Transverse colon (tissue), 4 donors: ENCODE results near the gene FOXO1. TPM values are rescaled to one million over a fixed set of nuclear protein-coding genes. Genes with fewer than 3 reads are reported as not detected.

Source experiments
- DNase-seq: peaks from one replicate; pipeline ENCODE4 v3.0.0-alpha.2; 2019
- H3K27ac ChIP-seq, 4 donors: fragments of 200-600 bp; sonication (generic); 2 replicates each; pipeline ENCODE4 v1.5.1; 2016 to 2018; ENCODE audit warnings: inconsistent platforms in 4 of 4
- H3K27me3 ChIP-seq: fragments of 200-600 bp; sonication (generic); 2 replicates; pipeline ENCODE4 v1.5.1; 2017; ENCODE audit warnings: inconsistent platforms
- H3K36me3 ChIP-seq, 4 donors: fragments of 200-600 bp; sonication (generic); 2 replicates each; pipeline ENCODE4 v1.5.1; 2017 to 2019; ENCODE audit warnings: inconsistent platforms in 4 of 4
- H3K4me1 ChIP-seq, 4 donors: fragments of 200-600 bp; sonication (generic); 2 replicates each; pipeline ENCODE4 v1.5.1; 2017 to 2020; ENCODE audit warnings: inconsistent platforms in 4 of 4
- H3K4me3 ChIP-seq, 4 donors: fragments of 200-600 bp; sonication (generic); 1 replicate in 1 of 4; 2 replicates in 3 of 4; pipeline versions ENCODE4 v1.5.1 to v1.6.1; 2017 to 2019; ENCODE audit warnings: inconsistent platforms in 4 of 4
- H3K9me3 ChIP-seq, 2 donors: fragments of 200-600 bp; sonication (generic); 2 replicates each; pipeline ENCODE4 v1.5.1; 2017 to 2019; ENCODE audit warnings: inconsistent platforms in 2 of 2
- CTCF ChIP-seq, 5 experiments: fragments of 200-600 bp in 3 of 5; fragments of 450-650 bp in 2 of 5; sonication (generic) in 3 of 5; IDR thresholded peaks; 1 replicate in 2 of 5; 2 replicates in 3 of 5; pipeline ENCODE4 v1.5.1; 2016 to 2017; ENCODE audit warnings: antibody characterized with exemption in 5 of 5, inconsistent platforms in 3 of 5, mild to moderate bottlenecking in 2 of 5, moderate library complexity in 1 of 5
- EP300 ChIP-seq: sonication (generic); formaldehyde crosslinking; IDR thresholded peaks from one replicate; pipeline ENCODE4 v1.6.1; 2017; ENCODE audit warnings: antibody characterized with exemption, low read depth
- POLR2A ChIP-seq: fragments of 450-650 bp; IDR thresholded peaks from one replicate; pipeline ENCODE4 v1.6.1; 2016; ENCODE audit warnings: antibody characterized with exemption, mild to moderate bottlenecking, moderate library complexity
- POLR2AphosphoS5 ChIP-seq, 3 donors: sonication (generic); formaldehyde crosslinking; IDR thresholded peaks; one replicate each; pipeline ENCODE4 v1.6.1; 2016; ENCODE audit warnings: antibody characterized with exemption in 3 of 3
- WGBS, 2 donors: methylation state at CpG; one replicate each; pipeline ENCODE4 v1.1.5; 2018; ENCODE audit warnings: low coverage in 1 of 2; 5-methylcytosine and 5-hydroxymethylcytosine counted together
- in situ Hi-C, 4 donors: fragments of 200-750 bp; cut with MboI; loops; one replicate each; pipeline versions ENCODE4 v1.15.0 to v1.15.1; 2017; ENCODE audit warnings: low sequenced_read_pairs in 3 of 4, low pct_ligation_motif_present in 1 of 4, low pct_unique_long_range_greater_than_20kb in 1 of 4
- intact Hi-C: fragments of 100-400 bp; cut with DNase I; formaldehyde crosslinking; loops from one replicate; pipeline ENCODE4 v1.15.1; 2023; ENCODE audit warnings: low total_unique reads
- total RNA-seq, 4 donors: library from RNA; depleted of rRNA; stranded (reverse); fragments of >200 nt; gene quantifications; one replicate each; pipeline ENCODE4 v1.1.0, GENCODE V29; 2016

FOXO1 gene
- total RNA-seq, 4 donors from 2014 or later, result 19.1 to 48.9 (median 38.3) TPM

DNA sequence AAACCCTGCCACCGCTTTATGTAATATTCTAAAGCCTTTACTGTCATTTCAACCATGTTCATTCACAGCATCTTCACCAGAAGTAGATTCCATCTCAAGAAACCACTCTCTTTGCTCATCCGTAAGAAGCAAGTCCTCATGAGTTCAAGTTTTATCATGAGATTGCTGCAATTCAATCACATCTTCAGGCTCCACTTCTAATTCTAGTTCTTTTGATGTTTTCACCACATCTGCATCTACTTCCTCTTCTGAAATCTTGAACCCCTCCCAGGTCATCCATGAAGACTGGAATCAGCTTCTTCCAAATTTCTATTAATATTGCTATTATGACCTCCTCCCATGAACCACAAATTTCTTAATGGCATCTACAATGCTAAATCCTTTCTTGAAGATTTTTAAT, 83.9 kb downstream of the FOXO1 start:
- Histone ChIP-seq H3K36me3 (no peaks in the 10 kb centered on the region), H3K9me3 (peaks cover 0 to 4% of the 10 kb centered on the region in 2 donors), H3K27ac (no peak overlapping the region), H3K4me1 (peaks cover 4 to 54% (median 20%) of the 10 kb centered on the region in 4 donors), H3K27me3 (no peaks in the 10 kb centered on the region), H3K4me3 (no peak overlapping the region)
- intact Hi-C loops (no loop called here), in situ Hi-C loops (no loop called here)
- TF ChIP-seq POLR2AphosphoS5 (IDR thresholded peaks at IDR 0.05) (no peak), EP300 (no peak), CTCF (IDR thresholded peaks at IDR 0.05) (no peak), POLR2A (no peak)
- DNase-seq, result no peak
- WGBS, 2 donors, result 94 to 95% methylated on average over 2 of the region's 2 CpGs

- Histone ChIP-seq H3K4me3 (no peak overlapping the region), H3K27me3 (no peaks in the 10 kb centered on the region), H3K36me3 (no peaks in the 10 kb centered on the region), H3K4me1 (peaks cover 11 to 53% (median 15%) of the 10 kb centered on the region in 4 donors), H3K9me3 (peaks cover 0 to 4% of the 10 kb centered on the region in 2 donors), H3K27ac (no peak overlapping the region)
- WGBS, 2 donors, result 78 to 81% methylated on average over 1 of the region's 1 CpG
- no peak for TF ChIP-seq CTCF (IDR thresholded peaks at IDR 0.05)
- no peak for TF ChIP-seq POLR2AphosphoS5 (IDR thresholded peaks at IDR 0.05)
- in situ Hi-C loops, result no loop called here
- intact Hi-C loops, result no loop called here
- DNase-seq, result no peak
Measured at GRCh38 chr13:40581277-40581579, 85.2 kb downstream of the FOXO1 start.

- intact Hi-C loops, result no loop called here
- H3K4me1 ChIP-seq, result peaks cover 11 to 51% (median 15%) of the 10 kb centered on the region in 4 donors
Measured at GRCh38 chr13:40580566-40581276, 85.7 kb downstream of the FOXO1 start.

DNA sequence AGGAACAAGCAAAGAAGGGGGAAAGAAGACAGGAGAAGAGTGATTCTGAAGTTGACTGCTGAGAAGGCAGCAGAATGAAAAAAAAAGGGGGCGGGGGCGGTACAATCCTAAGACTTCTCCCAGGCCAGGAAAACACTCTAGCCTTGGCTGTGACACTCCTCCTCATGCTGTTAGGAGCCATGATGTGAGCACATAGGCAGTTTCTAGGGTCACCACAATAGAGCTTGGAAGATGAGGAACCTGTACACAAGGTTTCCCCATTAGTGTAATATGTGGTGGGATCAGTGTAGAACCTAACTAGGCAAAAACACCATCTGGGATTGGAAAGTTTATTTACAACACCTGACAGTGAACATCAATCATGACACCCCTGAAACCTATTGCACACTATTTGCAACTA, 86.9 kb downstream of the FOXO1 start:
- Histone ChIP-seq H3K9me3 (peaks cover 0 to 4% of the 10 kb centered on the region in 2 donors), H3K27me3 (no peaks in the 10 kb centered on the region), H3K4me3 (no peak overlapping the region), H3K27ac (no peak overlapping the region), H3K4me1 (peaks cover 11 to 46% (median 15%) of the 10 kb centered on the region in 4 donors), H3K36me3 (no peaks in the 10 kb centered on the region)
- in situ Hi-C loops (no loop called here), intact Hi-C loops (no loop called here)
- DNase-seq, result no peak
- WGBS, 2 donors, result 90 to 98% methylated on average over 2 of the region's 2 CpGs
- no peak for TF ChIP-seq EP300
- TF ChIP-seq CTCF (IDR thresholded peaks at IDR 0.05), result no peak
- no peak for TF ChIP-seq POLR2AphosphoS5 (IDR thresholded peaks at IDR 0.05)
- TF ChIP-seq POLR2A, result no peak

More at GRCh38 chr13:40580566-40581276, 85.7 kb downstream of the FOXO1 start:
- 88 to 95% methylated on average over 3 to 7 of the region's 7 CpGs for WGBS, 2 donors
- Histone ChIP-seq H3K36me3 (no peaks in the 10 kb centered on the region), H3K4me3 (no peak overlapping the region), H3K27me3 (no peaks in the 10 kb centered on the region), H3K9me3 (peaks cover 0 to 4% of the 10 kb centered on the region in 2 donors), H3K27ac (no peak overlapping the region)
- TF ChIP-seq POLR2AphosphoS5 (IDR thresholded peaks at IDR 0.05), result no peak
- in situ Hi-C loops, result no loop called here
- DNase-seq, result no peak

DNA sequence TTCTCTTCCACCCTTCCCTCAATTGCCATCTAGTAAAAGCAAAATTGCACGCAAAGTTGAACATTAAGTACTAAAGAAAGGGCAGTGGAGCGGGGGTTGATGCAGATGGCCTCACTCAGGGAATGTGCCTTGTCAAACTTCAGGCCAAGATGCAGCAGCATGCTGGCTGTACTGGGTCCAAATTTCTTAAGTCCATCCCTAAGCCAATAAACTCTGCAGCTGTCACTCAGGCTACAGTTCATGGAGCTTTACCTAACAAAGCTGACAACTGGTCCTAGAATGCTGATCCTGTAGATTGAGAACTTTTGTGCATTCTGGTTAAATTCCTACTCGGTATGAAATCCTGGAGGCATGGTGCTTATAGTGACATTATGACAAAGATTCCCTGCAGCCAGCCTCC, 88.4 kb downstream of the FOXO1 start:
- in situ Hi-C loops, result no loop called here
- intact Hi-C loops, result no loop called here
- Histone ChIP-seq H3K4me3 (no peak overlapping the region), H3K4me1 (peaks cover 11 to 52% (median 15%) of the 10 kb centered on the region in 4 donors), H3K36me3 (no peaks in the 10 kb centered on the region), H3K9me3 (peaks cover 0 to 4% of the 10 kb centered on the region in 2 donors), H3K27ac (no peak overlapping the region), H3K27me3 (no peaks in the 10 kb centered on the region)
- no peak for TF ChIP-seq POLR2AphosphoS5 (IDR thresholded peaks at IDR 0.05)
- 79 to 90% methylated on average over 2 to 3 of the region's 3 CpGs for WGBS, 2 donors
- DNase-seq, result no peak
